HG03354 (cell line): ENCODE measurements around the gene PKNOX2.

Experiments
- ATAC-seq: cut with Tn5 transposase; IDR thresholded peaks from one replicate; pipeline ENCODE4 v1.9.1; 2021; ENCODE audit warnings: mild to moderate bottlenecking; ENCODE audit not compliant: unreplicated experiment, poor library complexity, severe bottlenecking

Gene PKNOX2

GRCh38 chr11:125273519-125274000 is 109.0 kb downstream of the PKNOX2 start:
- ATAC-seq, result no peak

- no peak for ATAC-seq
Measured at GRCh38 chr11:125274309-125274708, 109.8 kb downstream of the PKNOX2 start.

GRCh38 chr11:125274774-125275173 is 110.2 kb downstream of the PKNOX2 start:
- no peak for ATAC-seq

GRCh38 chr11:125275905-125276618 is 111.5 kb downstream of the PKNOX2 start:
- ATAC-seq, result no peak

- ATAC-seq, result no peak
Measured at GRCh38 chr11:125276619-125276976, 112.0 kb downstream of the PKNOX2 start.

- ATAC-seq, result no peak
Measured at GRCh38 chr11:125279676-125280418, 115.3 kb downstream of the PKNOX2 start.

GRCh38 chr11:125280646-125281045 is 116.1 kb downstream of the PKNOX2 start:
- ATAC-seq, result no peak

- no peak for ATAC-seq
Measured at GRCh38 chr11:125281831-125282595, 117.5 kb downstream of the PKNOX2 start.

- ATAC-seq, result no peak
Measured at GRCh38 chr11:125282596-125282914, 118.0 kb downstream of the PKNOX2 start.

GRCh38 chr11:125284245-125284850 is 119.8 kb downstream of the PKNOX2 start:
- no peak for ATAC-seq

GRCh38 chr11:125285844-125286243 is 121.3 kb downstream of the PKNOX2 start:
- no peak for ATAC-seq

- no peak for ATAC-seq
Measured at GRCh38 chr11:125286486-125286885, 121.9 kb downstream of the PKNOX2 start.

GRCh38 chr11:125287491-125288210 is 123.1 kb downstream of the PKNOX2 start:
- ATAC-seq, result no peak

- ATAC-seq, result no peak
Measured at GRCh38 chr11:125289419-125290098, 125.0 kb downstream of the PKNOX2 start.

GRCh38 chr11:125290263-125290662 is 125.7 kb downstream of the PKNOX2 start:
- no peak for ATAC-seq

- no peak for ATAC-seq
Measured at GRCh38 chr11:125292100-125292499, 127.5 kb downstream of the PKNOX2 start.

GRCh38 chr11:125293596-125293995 is 129.0 kb downstream of the PKNOX2 start:
- ATAC-seq, result no peak

- ATAC-seq, result no peak
Measured at GRCh38 chr11:125295931-125296330, 131.4 kb downstream of the PKNOX2 start.

GRCh38 chr11:125297346-125297915 is 132.9 kb downstream of the PKNOX2 start:
- no peak for ATAC-seq
